ENCODE results near the gene MAGI2.

The MAGI2 gene

DNA sequence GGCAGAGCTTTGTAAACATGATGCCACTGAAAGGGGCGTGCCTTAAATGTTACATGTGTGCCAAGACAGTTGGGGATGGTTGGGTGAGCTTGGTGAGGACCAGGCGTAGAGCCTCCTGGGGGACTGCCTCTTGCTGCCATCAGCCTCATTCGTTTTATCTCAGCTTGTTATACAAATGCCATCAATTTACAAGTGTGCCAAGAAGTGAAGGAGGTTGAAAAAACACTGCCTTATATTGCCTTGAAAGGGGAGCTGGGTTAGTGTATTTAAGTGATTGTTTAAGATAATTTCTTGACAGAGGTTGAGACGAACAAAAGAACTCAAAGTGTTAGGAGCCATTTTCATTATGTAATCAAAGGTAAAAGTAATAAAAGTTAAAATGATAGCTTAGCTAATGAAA is 1300.2 kb downstream of the MAGI2 start:
- no peaks in the 10 kb centered on the region for H4K20me1 ChIP-seq (ENCODE audit: control insufficient read depth, insufficient read depth, low read depth, low read length)
- no peaks in the 10 kb centered on the region for H3K9me3 ChIP-seq (ENCODE audit: control insufficient read depth, insufficient read depth, low read length)
- H3K36me3 ChIP-seq (ENCODE audit: control insufficient read depth, low read length): no peaks in the 10 kb centered on the region
- no peaks in the 10 kb centered on the region for H3K27me3 ChIP-seq (ENCODE audit: control insufficient read depth, low read length)
- no peak overlapping the region for H3K4me3 ChIP-seq (ENCODE audit: low read length)
- H3K4me2 ChIP-seq (ENCODE audit: low read length): no peak overlapping the region
- H3K4me1 ChIP-seq (ENCODE audit: control insufficient read depth, low read length): no peaks in the 10 kb centered on the region
- no peaks in the 10 kb centered on the region; the same call in 1 of the 2 replicates for H3K9me2 ChIP-seq (replicated peaks; ENCODE audit: control insufficient read depth, low read length)
- TF ChIP-seq, protein P1, sequence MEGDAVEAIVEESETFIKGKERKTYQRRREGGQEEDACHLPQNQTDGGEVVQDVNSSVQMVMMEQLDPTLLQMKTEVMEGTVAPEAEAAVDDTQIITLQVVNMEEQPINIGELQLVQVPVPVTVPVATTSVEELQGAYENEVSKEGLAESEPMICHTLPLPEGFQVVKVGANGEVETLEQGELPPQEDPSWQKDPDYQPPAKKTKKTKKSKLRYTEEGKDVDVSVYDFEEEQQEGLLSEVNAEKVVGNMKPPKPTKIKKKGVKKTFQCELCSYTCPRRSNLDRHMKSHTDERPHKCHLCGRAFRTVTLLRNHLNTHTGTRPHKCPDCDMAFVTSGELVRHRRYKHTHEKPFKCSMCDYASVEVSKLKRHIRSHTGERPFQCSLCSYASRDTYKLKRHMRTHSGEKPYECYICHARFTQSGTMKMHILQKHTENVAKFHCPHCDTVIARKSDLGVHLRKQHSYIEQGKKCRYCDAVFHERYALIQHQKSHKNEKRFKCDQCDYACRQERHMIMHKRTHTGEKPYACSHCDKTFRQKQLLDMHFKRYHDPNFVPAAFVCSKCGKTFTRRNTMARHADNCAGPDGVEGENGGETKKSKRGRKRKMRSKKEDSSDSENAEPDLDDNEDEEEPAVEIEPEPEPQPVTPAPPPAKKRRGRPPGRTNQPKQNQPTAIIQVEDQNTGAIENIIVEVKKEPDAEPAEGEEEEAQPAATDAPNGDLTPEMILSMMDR (IDR thresholded peaks at IDR 0.05; ENCODE audit: low read depth, low read length, poor library complexity, severe bottlenecking): no peak
- no peak for TF ChIP-seq EZH2phosphoT487 (IDR thresholded peaks at IDR 0.05; ENCODE audit: borderline replicate concordance, low read length)
- H3F3A ChIP-seq (ENCODE audit: control insufficient read depth, insufficient read depth): no peaks in the 10 kb centered on the region
- no peaks in the 10 kb centered on the region for H3K79me2 ChIP-seq (ENCODE audit: control insufficient read depth, low read length)
- no peak overlapping the region for H3K27ac ChIP-seq (ENCODE audit: low read depth, low read length)

- no peaks in the 10 kb centered on the region for H3K79me2 ChIP-seq (ENCODE audit: control insufficient read depth, low read length)
- H3K27me3 ChIP-seq (ENCODE audit: control insufficient read depth, low read length): no peaks in the 10 kb centered on the region
- no peaks in the 10 kb centered on the region for H3K4me1 ChIP-seq (ENCODE audit: control insufficient read depth, low read length)
- H3K9me3 ChIP-seq (ENCODE audit: control insufficient read depth, insufficient read depth, low read length): no peaks in the 10 kb centered on the region
- TF ChIP-seq, protein P1 (IDR thresholded peaks at IDR 0.05; ENCODE audit: low read depth, low read length, poor library complexity, severe bottlenecking): no peak
- TF ChIP-seq EZH2phosphoT487 (IDR thresholded peaks at IDR 0.05; ENCODE audit: borderline replicate concordance, low read length): no peak
- H3K27ac ChIP-seq (ENCODE audit: low read depth, low read length): no peak overlapping the region
- no peaks in the 10 kb centered on the region for H3K36me3 ChIP-seq (ENCODE audit: control insufficient read depth, low read length)
- H3F3A ChIP-seq (ENCODE audit: control insufficient read depth, insufficient read depth): no peaks in the 10 kb centered on the region
- H4K20me1 ChIP-seq (ENCODE audit: control insufficient read depth, insufficient read depth, low read depth, low read length): no peaks in the 10 kb centered on the region
- H3K4me2 ChIP-seq (ENCODE audit: low read length): no peak overlapping the region
- no peak overlapping the region for H3K4me3 ChIP-seq (ENCODE audit: low read length)
- no peaks in the 10 kb centered on the region; the same call in 1 of the 2 replicates for H3K9me2 ChIP-seq (replicated peaks; ENCODE audit: control insufficient read depth, low read length)
Observed at GRCh38 chr7:78151229-78151628, 1302.2 kb downstream of the MAGI2 start.

GRCh38 chr7:78149787-78150186 is 1303.7 kb downstream of the MAGI2 start:
- no peak overlapping the region for H3K4me2 ChIP-seq (ENCODE audit: low read length)
- no peaks in the 10 kb centered on the region for H3F3A ChIP-seq (ENCODE audit: control insufficient read depth, insufficient read depth)
- H3K27ac ChIP-seq (ENCODE audit: low read depth, low read length): no peak overlapping the region
- H3K36me3 ChIP-seq (ENCODE audit: control insufficient read depth, low read length): no peaks in the 10 kb centered on the region
- H3K9me3 ChIP-seq (ENCODE audit: control insufficient read depth, insufficient read depth, low read length): no peaks in the 10 kb centered on the region
- H3K4me1 ChIP-seq (ENCODE audit: control insufficient read depth, low read length): no peaks in the 10 kb centered on the region
- no peaks in the 10 kb centered on the region; the same call in 1 of the 2 replicates for H3K9me2 ChIP-seq (replicated peaks; ENCODE audit: control insufficient read depth, low read length)
- 0 out of 2 replicates have a peak, but pooled peaks cover 3% of the 10 kb centered on the region for H3K27me3 ChIP-seq (ENCODE audit: control insufficient read depth, low read length)
- no peaks in the 10 kb centered on the region for H4K20me1 ChIP-seq (ENCODE audit: control insufficient read depth, insufficient read depth, low read depth, low read length)
- no peak overlapping the region for H3K4me3 ChIP-seq (ENCODE audit: low read length)
- no peak for TF ChIP-seq EZH2phosphoT487 (IDR thresholded peaks at IDR 0.05; ENCODE audit: borderline replicate concordance, low read length)
- TF ChIP-seq, protein P1 (IDR thresholded peaks at IDR 0.05; ENCODE audit: low read depth, low read length, poor library complexity, severe bottlenecking): no peak
- no peaks in the 10 kb centered on the region for H3K79me2 ChIP-seq (ENCODE audit: control insufficient read depth, low read length)
